CD4-positive, alpha-beta T cell treated with Interleukin-21 for 1 hour (primary cell): ENCODE measurements around the gene SEC14L6.
"Not testable (repeated sequence)": the region's sequence is repeated elsewhere in the genome, so short reads cannot be mapped to it uniquely, and the experiment has no call there.

Experiments used
- DNase-seq: peaks from one replicate; pipeline ENCODE4 v3.0.0-alpha.2; 2020

SEC14L6 gene

DNA sequence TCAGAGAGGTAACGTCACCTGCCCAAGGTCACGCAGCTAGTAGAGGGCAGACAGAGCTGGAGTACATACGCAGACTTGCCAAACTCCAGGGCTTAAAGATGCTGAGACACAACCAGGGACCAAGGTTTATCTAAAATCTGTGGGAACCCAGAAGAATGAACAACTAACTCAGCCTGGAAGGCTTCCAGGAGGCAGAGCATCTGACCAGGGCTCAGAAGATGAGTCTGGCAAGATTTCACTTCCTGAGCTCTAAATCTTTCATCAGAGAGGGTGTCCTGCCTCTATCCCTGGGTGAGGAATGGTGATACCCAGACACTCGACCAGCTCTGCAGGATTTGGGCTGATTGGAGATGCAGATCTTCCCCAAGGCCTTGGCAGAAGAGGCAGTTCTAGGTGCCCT lies 18.8 kb upstream of the SEC14L6 start:
- DNase-seq: no peak

DNA sequence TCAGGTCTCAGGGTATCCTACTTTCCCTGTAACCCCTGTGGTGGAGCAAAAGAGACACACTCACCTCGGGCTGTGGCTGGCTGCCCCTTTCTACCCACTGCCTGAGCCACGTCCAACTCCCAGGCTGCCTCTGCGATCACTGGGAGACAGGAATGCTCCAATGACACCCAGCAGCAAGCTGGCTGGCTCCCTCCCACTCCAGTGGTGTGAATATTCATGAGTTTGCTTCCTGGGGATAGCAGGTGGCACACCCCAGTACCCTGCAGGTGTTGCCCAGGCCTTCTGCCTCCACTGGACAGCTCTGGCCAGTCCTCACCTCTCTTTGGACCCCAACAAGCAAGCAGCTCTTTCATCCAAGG lies 18.2 kb upstream of the SEC14L6 start:
- no peak for DNase-seq

DNA sequence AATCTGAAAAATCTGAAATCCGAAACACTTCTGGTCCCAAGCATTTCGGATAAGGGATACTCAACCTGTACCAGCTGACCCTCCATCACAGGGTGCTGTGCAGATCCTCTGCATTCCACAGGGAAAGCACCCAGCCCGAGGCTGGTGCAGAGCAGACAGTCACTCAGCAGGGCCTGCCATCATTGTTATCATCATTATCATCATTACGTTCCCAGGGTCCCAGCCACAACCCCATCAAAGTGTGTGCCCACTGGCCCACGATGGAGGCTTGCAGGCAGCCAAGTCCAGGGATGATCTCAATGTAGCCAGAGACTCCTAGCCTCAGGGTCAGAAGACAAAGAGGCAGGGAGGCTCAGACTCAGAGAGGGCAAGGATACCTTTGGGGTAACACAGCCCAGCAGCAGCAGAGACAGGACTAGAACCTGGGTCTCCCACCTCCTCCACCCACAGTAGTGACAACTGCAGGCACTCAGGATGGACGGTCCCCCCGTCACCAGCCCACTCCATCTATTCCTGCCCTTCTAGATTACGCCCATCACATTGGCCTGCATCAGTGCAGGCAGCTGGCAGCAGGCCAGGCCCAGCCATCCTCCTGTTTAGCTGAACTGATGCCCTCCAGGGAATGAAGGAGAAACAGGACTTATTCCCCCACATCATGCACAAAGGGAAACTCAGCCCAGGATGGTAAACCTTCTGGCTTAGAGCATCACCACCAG lies 17.7 kb upstream of the SEC14L6 start:
- DNase-seq: no peak

DNA sequence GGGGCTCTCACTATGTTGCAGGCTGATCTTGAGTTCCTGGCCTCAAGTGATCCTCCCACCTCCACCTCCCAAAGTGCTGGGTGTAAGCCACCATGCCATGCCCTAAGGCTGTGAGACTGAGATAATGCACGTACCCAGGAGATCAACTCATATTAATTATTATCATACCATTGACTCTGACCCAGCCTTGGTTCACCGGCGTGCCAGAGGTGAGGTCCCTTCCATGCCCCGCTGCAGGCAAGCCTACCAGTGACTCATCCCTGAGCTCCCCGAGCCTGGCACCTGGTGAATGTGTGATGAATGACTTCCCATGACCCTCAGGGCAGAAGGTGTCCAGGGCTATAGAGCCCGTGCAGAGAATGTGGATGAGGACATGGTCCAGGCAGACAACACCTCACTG lies 15.8 kb upstream of the SEC14L6 start:
- no peak for DNase-seq

DNA sequence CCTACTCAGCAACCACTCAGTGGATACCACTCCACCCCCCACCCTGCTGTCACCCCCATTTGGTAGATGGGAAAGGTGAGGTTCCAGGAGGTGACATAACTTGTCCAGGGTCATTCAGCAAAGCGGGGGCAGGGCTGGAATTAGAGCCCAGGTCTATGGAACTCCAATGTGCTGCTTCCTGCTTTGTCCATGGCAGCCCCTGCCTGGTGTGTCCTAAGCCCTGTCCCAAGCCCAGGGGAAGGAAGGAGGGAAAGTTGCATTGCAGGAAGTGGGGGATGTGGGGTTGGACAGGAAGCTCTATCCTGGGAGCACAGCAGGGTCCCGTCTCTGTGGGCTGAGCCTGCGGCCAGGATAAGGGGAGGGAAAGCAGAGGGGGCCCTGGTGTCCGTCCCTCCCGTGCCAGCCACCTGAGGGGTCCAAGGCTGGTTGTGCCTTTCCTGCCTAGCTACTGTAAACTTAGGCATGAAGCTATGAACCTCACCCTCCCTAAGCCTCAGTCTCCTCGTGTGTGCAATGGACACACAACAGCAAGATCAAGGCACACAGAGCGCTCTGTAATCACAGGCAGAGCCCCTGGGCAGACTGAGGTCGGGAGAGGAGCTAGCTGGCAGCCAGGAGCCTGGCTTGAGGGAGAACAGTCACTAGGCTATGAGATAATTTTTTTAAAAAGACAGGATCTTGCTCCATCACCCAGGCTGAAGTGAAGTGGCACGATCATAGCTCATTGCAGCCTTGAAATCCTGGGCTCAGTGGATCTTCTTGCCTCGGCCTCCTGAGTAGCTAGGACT lies 15.1 kb upstream of the SEC14L6 start:
- no peak for DNase-seq

DNA sequence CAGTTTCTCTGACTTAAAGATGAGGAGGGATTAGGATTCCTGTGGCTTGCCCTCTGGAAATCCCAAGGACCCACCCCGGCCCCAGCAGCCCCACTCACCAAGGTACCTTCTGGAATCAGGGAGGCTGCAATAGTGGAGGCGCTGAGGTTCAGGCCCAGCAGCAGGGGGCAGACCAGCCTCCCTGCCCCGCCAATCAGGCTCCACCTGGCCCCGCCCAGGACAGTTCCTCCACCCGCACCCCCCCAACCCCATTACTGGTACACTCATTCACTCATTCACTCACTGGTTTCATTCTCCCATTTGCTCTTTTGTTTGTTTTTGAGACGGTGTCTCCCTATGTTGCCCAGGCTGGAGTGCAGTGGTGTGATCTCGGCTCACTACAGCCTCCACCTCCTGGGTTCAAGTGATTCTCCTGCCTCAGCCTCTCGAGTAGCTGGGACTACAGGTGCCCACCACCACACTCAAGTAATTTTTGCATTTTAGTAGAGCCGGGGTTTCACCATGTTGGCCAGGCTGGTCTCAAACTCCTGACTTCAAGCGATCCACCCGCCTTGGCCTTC lies 14.2 kb upstream of the SEC14L6 start:
- not testable (repeated sequence) for DNase-seq

DNA sequence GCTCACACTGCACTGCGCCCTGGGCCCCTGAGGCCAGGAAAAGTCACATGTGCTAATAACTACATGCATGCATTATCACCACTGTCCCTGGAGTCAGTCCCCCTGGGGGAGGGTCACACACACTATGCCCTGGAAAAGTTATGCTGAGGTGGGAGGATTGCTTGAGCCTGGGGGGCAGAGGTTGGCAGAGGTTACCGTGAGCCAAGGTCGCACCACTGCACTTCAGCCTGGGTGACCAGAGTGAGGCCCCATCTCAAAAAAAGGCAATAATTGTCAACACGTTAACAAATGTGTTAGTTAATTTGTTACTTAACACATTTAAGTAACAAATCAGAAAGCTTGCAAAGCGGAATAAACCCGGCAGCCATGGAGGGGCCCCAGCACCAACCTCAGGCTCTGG lies 13.3 kb upstream of the SEC14L6 start:
- DNase-seq: no peak

DNA sequence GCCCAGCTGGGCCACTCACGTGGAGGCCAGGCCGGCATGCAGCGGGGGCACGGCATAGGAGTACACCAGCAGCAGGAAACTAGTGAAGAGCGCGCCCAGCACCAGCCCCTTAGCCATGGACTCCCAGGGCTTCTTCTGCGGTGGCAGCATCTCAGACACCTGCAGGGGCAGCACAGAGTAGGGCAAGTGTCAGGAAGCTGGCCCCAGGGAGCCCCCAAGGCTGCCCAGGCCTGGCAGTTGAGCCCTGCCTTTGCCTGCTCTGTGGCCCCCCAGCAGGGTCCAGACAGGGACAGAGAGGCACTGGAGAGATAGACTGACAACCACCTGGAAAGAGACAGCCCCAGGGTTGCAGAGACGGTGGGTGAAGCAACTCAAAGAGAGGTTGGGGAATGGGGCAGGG lies 10.7 kb upstream of the SEC14L6 start:
- no peak for DNase-seq

DNA sequence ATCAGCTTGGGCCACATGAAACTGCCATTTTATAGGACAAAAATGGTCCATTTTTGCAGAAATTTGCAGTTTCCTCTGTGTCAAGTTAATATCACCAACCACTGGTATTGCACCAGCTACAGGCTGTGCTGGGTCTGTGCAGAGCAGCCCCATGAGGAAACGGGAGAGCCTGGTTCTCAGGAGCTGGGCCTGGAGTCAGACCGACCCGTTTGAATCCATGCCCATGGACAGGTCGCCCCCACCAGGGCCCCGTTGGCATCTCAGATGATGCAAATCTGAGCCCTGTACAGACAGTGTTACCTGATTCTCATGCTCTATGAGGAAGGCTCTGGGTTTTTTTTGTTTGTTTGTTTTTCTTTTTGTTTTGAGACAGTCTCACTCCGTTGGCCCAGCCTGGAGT lies 9.8 kb upstream of the SEC14L6 start:
- DNase-seq: no peak

DNA sequence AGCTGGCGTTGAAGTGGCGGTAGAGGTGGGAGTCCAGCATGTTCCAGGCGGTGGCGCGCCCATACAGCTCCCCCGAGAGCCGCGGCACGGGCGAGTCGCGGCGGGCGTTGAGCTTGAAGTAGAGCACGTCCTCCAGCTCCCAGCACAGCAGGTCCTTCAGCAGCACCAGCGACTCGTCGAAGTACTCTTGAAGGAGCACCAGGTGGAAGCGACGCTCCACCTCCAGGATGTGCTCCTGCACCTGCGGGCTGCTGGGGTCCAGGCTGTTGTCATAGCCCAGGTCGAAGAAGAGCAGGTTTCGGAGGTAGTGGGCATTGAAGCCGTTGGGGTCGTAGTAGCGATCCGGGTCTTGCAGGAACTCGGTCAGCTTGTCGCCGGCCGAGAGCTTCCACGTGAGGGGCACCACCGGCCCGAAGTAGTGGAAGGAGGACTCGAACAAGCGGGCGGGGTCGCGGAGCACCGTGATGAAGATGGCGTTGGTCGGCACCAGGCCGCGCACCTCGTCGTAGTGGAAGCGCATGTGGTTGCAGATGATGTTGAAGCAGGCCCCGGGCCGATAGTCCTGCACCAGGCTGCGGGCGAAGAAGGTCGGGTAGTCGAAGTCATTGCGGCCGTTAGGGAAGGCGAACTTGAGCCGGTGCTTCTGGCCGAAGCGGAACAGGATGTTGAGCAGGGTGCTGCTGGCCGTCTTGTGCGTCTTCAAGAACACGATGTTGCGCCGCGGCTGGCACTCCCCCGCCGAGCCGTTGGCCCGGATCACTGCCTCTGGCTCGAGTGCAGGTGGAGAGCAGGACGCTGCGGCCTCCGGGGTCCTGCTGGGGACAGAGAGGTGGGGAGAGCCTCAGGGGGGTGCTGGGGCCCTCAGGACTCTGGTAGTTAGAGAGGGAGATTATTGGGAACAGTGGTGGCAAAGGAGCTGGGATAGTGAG lies 9.0 kb upstream of the SEC14L6 start:
- DNase-seq: no peak

DNA sequence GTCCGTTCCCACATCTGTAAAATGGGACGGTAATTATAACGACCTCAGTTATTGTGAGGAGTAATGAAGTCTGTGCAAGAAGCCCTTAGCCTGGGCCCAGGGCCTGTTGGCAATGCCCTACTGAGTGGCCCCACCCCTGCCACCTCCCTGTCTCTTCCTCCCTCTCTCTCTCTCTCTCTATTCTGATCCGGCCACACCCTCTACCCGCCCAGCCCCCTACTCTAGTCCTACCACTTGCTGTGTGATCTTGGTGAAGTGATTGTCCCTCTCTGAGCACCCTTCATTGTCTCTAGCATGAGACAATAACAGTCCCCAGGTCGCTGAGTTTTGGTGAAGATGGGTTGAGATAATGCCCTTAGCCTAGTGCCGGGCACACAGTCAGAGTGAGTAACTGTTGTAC lies 7.4 kb upstream of the SEC14L6 start:
- DNase-seq: no peak

DNA sequence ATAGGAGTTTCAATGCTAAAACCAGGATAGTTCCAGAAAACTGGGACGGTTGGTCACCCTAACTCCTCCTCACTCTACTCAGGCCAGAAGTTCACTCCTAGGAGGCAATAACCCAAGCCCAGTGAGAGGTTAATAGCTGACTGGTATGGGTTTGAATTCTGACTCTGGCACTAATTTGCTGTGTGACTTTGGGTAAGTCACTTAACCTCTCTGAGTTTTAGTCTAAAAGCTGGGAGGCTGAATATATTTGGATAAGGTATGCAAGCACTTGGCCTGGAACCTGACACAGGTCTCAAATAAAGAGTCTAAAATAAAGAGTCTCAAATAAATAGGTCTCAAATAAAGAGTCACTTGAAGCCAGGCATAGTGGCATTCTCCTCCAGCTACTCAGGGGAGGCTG lies 6.2 kb upstream of the SEC14L6 start:
- no peak for DNase-seq

DNA sequence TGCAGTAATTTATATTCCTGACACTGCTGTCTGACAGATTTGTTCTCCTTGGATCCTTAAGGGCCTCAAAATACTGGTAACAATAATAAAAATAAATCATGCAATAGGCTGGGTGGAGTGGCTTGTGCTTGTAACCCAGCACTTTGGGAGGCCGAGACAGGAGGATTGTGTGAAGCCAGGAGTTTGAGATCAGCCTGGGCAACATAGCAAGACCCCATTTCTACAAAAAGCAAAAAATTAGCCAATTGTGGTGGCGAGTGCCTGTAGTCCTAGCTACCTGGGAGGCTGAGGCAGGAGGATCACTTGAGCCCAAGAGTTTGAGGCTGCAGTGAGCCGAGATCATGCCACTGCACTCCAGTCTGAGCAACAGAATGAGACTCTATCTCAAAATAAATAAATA lies 5.3 kb upstream of the SEC14L6 start:
- not testable (repeated sequence) for DNase-seq

DNA sequence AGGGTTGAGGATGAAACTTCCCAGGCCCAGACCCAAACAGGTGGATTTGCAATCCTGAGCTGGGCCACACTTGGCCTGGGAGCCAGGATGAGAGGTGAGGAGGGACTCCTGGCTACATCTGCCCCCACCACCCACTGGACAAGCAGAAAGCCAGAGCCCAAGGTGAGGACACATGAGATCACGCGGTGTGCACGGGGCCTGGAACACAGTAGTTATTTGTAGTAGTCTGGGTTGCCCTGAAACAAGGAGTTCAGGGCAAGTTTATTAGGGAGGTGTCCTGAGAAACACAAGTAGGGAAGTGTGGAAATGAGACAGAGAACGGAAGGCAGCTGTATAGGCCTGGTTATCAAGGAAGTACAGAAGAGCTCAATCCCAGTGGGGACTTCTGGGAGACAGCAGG lies 647 bp upstream of the SEC14L6 start:
- DNase-seq: no peak

DNA sequence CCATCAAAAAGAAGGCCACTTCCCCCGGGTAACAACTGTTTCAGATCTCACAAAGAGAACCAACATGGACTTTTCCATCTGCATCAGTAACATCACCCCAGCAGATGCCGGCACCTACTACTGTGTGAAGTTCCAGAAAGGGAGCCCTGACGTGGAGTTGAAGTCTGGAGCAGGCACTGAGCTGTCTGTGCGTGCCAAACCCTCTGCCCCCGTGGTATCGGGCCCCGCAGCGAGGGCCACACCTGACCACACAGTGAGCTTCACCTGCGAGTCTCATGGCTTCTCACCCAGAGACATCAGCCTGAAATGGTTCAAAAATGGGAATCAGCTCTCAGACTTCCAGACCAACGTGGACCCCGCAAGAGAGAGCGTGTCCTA lies 3.7 kb downstream of the SEC14L6 start:
- DNase-seq: no peak

DNA sequence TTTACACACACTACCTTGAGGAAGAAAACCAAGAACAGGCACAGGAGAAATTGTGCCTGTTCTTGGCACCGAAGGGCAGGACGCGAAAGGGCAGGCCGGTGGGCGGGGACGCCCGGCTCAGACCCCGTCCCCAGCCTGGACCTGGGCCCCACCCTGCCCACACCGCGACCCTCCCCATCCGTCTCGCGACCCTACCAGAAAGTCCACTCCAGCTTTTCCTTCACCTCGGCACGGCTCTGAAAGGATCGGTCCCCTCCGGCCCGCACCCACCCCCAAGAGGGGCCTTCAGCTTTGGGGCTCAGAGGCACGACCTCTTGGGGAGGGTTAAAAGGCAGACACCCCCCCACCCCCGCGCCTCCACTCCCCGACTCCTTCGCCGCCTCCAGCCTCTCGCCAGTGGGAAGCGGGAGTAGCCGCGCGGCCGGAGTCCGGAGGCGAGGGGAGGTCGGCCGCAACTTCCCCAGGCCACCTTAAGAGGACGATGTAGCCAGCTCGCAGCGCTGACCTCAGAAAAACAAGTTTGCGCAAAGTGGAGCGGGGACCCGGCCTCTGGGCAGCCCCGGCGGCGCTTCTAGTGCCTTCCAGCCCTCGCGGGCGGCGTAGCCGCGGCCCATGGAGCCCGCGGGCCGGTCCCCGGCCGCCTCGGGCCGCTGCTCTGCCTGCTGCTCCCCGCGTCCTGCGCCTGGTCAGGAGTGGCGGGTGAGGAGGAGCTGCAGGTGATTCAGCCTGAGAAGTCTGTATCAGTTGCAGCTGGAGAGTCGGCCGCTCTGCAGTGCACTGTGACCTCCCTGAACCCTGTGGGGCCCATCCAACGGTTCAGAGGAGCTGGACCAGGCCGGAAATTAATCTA lies 4.4 kb downstream of the SEC14L6 start:
- DNase-seq: no peak

DNA sequence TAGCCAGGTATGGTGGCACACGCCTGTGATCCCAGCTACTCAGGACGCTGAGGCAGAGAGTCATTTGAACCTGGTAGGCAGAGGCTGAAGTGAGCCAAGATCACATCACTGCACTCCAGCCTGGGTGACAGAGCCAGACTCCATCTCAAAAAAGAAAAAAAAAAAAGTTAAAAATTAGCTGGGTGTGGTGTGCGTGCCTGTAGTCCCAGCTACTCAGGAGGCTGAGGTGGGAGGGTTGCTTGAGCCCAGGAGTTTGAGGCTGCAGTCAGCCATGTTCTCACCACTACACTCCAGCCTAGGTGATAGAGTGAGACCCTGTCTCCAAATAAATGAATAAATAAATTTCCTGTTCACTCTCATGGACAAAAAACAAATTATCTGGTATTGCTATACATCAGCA lies 5.0 kb downstream of the SEC14L6 start:
- DNase-seq: not testable (repeated sequence)

DNA sequence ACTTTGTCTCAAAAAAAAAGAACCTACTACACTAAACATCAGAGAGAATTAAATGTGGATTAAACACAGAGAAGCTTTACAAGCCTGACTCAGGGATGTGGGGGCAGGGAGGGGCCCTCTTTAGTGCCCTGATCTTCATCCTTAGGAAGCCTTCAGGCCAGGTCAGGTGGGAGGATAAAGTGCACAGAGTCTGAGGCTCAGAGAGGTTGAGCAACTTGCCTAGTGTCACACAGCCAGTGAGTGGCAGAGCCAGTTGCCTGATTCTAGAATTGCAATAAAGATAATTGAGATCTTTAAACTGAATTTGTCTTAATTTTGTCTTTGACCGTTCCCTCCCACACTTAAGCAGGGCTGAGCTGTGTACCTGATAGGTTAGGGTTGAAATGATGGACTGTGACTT lies 7.2 kb downstream of the SEC14L6 start:
- DNase-seq: no peak

DNA sequence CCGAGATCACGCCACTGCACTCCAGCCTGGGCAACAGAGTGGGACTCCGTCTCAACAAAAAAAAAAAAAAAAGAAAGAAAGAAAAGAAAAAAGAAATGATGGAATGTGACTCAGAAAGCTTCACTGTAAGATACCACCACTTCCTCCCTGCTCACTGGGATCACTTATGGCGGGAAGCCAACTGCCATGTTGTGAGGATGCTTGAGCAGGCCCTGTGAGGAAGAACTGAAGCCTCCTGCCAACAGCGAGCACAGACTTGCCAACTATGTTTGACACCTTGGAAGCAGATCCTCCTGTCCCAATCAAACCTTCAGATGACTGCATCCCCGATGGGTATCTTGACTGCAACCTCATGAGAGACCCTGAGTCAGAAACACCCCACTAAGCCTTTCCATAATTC lies 8.3 kb downstream of the SEC14L6 start:
- DNase-seq: no peak

DNA sequence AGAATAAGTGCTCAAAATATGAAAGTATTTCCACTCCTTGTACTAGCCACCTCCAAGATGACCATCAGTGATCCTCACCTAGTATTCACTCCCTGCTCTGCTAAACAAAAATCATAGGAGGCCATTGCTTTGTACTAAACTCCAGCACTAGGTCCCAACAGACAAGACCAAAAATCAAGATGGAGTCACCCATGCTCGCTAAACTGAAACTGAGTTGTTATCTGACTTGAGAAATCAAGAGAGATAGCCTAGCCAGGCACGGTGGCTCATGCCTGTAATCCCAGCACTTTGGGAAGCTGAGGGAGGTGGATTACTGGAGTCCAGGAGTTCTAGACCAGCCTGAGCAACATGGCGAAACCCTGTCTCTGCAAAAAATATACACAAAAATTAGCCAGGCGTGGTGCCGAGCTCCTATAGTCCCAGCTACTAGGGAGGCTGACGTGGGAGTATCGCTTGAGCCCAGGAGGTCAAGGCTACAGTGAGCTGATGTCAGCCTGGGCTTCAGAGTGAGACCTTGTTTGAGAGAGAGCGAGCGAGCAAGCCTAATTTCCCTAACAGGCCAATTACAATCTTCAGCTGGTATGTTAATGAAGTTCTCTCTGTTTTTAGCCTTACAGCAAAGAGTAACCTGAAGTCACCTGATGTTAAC lies 9.3 kb downstream of the SEC14L6 start:
- DNase-seq: no peak

DNA sequence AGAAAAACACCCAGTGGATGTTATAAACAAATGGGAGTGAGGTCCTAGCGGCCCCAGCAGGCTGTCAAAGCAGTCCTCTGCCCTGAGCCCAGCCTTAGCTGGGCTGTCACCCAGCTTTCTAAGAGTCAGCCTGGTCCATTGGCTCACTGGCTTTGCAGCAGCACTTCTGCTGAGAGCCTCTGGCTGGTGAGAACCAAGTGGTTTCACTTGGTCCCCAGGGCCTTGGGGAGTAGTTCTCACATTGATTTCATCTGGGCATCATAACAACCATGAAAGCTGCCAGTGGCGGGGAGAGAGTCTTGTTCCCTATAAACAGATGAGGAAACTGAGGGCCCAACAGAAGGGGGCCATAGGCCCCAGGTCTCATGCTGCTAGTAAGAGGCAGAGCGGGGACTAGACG lies 11.4 kb downstream of the SEC14L6 start:
- no peak for DNase-seq
